Measurements from ENCODE around the gene SCUBE1. TPM values are rescaled to one million over a fixed set of nuclear protein-coding genes. Genes with fewer than 3 reads are reported as not detected.
A peak's percentile ranks its signal among the peaks of the same experiment; 100 is the strongest.

SCUBE1 gene
- total RNA-seq, 1 experiment from 2014 or later = not detected

GRCh38 chr22:43170131-43170480 is 173.1 kb downstream of the SCUBE1 start:
- POLR2A ChIA-PET (ENCODE audit: unreplicated experiment) = no interaction called here
- no peak overlapping the region for H2AFZ ChIP-seq
- H3K36me3 ChIP-seq (ENCODE audit: low read depth) = peaks cover 35% of the 10 kb centered on the region
- no peak overlapping the region for H3K4me2 ChIP-seq
- CTCF ChIA-PET = no interaction called here
- H4K20me1 ChIP-seq (ENCODE audit: insufficient read depth) = 0 out of 2 replicates have a peak, but pooled peaks cover 13% of the 10 kb centered on the region
- H3K79me2 ChIP-seq (ENCODE audit: low read depth) = no peaks in the 10 kb centered on the region
- no peak for TF ChIP-seq EZH2 (IDR thresholded peaks at IDR 0.05; ENCODE audit: low read depth)
- TF ChIP-seq, protein P1, sequence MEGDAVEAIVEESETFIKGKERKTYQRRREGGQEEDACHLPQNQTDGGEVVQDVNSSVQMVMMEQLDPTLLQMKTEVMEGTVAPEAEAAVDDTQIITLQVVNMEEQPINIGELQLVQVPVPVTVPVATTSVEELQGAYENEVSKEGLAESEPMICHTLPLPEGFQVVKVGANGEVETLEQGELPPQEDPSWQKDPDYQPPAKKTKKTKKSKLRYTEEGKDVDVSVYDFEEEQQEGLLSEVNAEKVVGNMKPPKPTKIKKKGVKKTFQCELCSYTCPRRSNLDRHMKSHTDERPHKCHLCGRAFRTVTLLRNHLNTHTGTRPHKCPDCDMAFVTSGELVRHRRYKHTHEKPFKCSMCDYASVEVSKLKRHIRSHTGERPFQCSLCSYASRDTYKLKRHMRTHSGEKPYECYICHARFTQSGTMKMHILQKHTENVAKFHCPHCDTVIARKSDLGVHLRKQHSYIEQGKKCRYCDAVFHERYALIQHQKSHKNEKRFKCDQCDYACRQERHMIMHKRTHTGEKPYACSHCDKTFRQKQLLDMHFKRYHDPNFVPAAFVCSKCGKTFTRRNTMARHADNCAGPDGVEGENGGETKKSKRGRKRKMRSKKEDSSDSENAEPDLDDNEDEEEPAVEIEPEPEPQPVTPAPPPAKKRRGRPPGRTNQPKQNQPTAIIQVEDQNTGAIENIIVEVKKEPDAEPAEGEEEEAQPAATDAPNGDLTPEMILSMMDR (conservative IDR thresholded peaks at IDR 0.05) = no peak
- no TSS peak for BruUV-seq (replicated peaks)
- no peak overlapping the region for H3K4me3 ChIP-seq
- H3K4me1 ChIP-seq (replicated peaks; ENCODE audit: insufficient read depth) = peaks cover 11% of the 10 kb centered on the region
- DNase-seq = no peak
- no peaks in the 10 kb centered on the region for H3K27me3 ChIP-seq (ENCODE audit: insufficient read depth, low read depth)
- intact Hi-C loops (cut with micrococcal nuclease; ENCODE audit: unreplicated experiment) = no loop called here
- peaks cover 15% of the 10 kb centered on the region; the same call in 1 of the 2 replicates for H3F3A ChIP-seq (ENCODE audit: insufficient read depth, low read depth)
- H3K27ac ChIP-seq = no peak overlapping the region
- no peaks in the 10 kb centered on the region for H3K9me3 ChIP-seq (ENCODE audit: insufficient read depth, low read depth)
- no peaks in the 10 kb centered on the region for H3K9me2 ChIP-seq (ENCODE audit: insufficient read depth)

- BruUV-seq (replicated peaks) = no TSS peak
- Histone ChIP-seq H3K4me3 (no peak overlapping the region), H3K9me2 (ENCODE audit: insufficient read depth) (no peaks in the 10 kb centered on the region), H3K4me1 (replicated peaks; ENCODE audit: insufficient read depth) (peaks cover 11% of the 10 kb centered on the region), H3K79me2 (ENCODE audit: low read depth) (no peaks in the 10 kb centered on the region), H3K36me3 (ENCODE audit: low read depth) (peaks cover 30% of the 10 kb centered on the region), H2AFZ (no peak overlapping the region), H4K20me1 (ENCODE audit: insufficient read depth) (0 out of 2 replicates have a peak, but pooled peaks cover 13% of the 10 kb centered on the region), H3K27ac (no peak overlapping the region), H3K27me3 (ENCODE audit: insufficient read depth, low read depth) (no peaks in the 10 kb centered on the region), H3F3A (ENCODE audit: insufficient read depth, low read depth) (peaks cover 21% of the 10 kb centered on the region; the same call in 1 of the 2 replicates), H3K4me2 (no peak overlapping the region), H3K9me3 (ENCODE audit: insufficient read depth, low read depth) (no peaks in the 10 kb centered on the region)
- intact Hi-C loops (cut with micrococcal nuclease; ENCODE audit: unreplicated experiment) = no loop called here
- TF ChIP-seq, protein P1 (conservative IDR thresholded peaks at IDR 0.05) = no peak
- no peak for TF ChIP-seq EZH2 (IDR thresholded peaks at IDR 0.05; ENCODE audit: low read depth)
- peak in 1 of 2 experiments; percentile 18 for DNase-seq
- POLR2A ChIA-PET (ENCODE audit: unreplicated experiment) = no interaction called here
- CTCF ChIA-PET = no interaction called here
Measured at GRCh38 chr22:43169310-43170130, 173.7 kb downstream of the SCUBE1 start.

DNA sequence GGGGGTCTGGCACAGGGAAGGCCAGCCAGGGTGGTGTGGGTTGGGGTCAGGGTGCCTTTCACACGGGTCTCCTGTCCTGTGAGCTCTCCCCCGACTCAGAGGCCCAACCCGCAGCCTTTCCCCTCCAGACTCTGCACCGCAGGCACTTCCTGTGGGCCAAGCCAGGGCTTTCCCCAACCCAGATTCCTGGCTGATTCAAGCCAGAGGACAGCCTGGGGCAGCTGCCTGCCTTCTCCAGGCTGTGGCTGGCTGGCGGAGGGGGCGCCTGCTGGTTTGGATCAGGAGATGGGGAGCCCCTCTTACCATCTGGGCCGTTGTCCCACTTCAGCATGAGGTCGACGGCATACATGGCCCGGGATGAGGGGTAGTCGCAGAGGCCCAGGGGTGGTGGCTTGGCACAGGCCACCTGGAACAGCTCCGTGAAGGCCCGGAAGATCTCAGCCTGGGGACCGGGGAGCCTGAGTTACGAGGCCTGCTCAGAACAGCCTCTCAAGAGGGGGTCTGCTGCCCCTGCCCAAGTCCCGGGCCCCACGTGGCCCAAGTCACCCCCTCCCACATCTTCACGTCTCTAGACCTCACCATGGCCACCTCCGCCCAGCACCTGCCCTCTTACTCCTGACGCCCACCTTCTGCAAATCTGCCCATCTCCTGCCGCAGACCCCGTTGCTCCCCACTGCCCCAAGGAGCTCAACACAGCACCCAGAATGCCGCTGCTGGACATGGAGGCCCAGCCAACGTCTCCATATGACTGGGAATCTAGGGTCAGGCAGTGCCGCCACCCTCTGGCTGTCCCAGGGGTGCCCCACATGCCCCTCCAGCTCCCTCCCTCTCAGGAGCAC is 174.5 kb downstream of the SCUBE1 start:
- DNase-seq = peak in 1 of 2 experiments; percentile 13
- peaks cover 13% of the 10 kb centered on the region for H4K20me1 ChIP-seq (ENCODE audit: insufficient read depth)
- intact Hi-C loops (cut with micrococcal nuclease; ENCODE audit: unreplicated experiment) = no loop called here
- peaks cover 30% of the 10 kb centered on the region for H3K36me3 ChIP-seq (ENCODE audit: low read depth)
- H3K9me2 ChIP-seq (ENCODE audit: insufficient read depth) = no peaks in the 10 kb centered on the region
- POLR2A ChIA-PET (ENCODE audit: unreplicated experiment) = no interaction called here
- TF ChIP-seq, protein P1 (conservative IDR thresholded peaks at IDR 0.05) = no peak
- no peak for TF ChIP-seq EZH2 (IDR thresholded peaks at IDR 0.05; ENCODE audit: low read depth)
- H3K4me2 ChIP-seq = no peak overlapping the region
- no peak overlapping the region for H2AFZ ChIP-seq
- H3K27me3 ChIP-seq (ENCODE audit: insufficient read depth, low read depth) = no peaks in the 10 kb centered on the region
- no peaks in the 10 kb centered on the region for H3K79me2 ChIP-seq (ENCODE audit: low read depth)
- no peaks in the 10 kb centered on the region for H3K9me3 ChIP-seq (ENCODE audit: insufficient read depth, low read depth)
- CTCF ChIA-PET = no interaction called here
- peaks cover 30% of the 10 kb centered on the region; the same call in 1 of the 2 replicates for H3F3A ChIP-seq (ENCODE audit: insufficient read depth, low read depth)
- H3K27ac ChIP-seq = no peak overlapping the region
- no TSS peak for BruUV-seq (replicated peaks)
- H3K4me3 ChIP-seq = no peak overlapping the region
- H3K4me1 ChIP-seq (replicated peaks; ENCODE audit: insufficient read depth) = peaks cover 11% of the 10 kb centered on the region

Data from PC-9 (cell line).